ENCODE results near the gene IGBP1.
"Not testable (repeated sequence)": the region's sequence is repeated elsewhere in the genome, so short reads cannot be mapped to it uniquely, and the experiment has no call there.

IGBP1 gene

DNA sequence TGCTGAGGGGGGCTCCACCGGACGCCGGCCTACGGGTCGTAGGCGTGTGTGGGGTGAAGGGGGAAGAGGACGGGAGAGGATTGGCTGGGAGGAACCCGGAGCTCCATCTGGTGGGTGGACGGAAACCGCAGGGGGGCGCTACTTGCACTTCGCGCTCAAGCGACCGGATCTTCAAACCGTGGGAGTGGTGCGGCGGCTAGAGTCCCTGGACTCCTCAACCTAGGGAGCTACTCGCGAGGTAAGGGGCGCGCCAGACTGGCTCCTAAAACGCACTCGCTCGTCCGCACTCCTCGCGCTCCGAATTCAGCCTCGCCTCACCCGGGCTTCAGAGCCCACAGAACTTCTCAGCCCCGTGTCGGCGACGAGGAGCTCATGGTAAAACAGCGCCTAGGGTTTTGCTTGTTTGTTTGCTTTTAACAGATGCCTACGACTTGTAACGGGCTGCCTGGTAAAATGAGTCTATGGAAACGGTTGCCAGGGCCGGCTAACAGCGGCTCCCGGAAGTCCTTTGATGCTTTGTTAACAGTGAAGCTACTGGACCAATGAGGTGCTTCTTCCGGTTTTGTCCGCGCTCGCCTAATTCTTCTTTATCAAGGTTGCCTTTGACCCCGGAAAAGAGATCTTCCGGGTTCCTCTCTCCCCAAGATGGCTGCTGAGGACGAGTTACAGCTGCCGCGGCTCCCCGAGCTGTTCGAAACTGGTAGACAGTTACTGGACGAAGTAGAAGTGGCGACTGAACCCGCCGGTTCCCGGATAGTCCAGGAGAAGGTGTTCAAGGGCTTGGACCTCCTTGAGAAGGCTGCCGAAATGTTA is at the start of gene IGBP1:
IGBP1 (plus strand) TSS at position 145 of the 813 bp plus-strand sequence; CDS start at position 646, 501 bp downstream.
- FAIRE-seq (no peak), DNase-seq (ENCODE audit: low spot score) (peak; percentile 85)

DNA sequence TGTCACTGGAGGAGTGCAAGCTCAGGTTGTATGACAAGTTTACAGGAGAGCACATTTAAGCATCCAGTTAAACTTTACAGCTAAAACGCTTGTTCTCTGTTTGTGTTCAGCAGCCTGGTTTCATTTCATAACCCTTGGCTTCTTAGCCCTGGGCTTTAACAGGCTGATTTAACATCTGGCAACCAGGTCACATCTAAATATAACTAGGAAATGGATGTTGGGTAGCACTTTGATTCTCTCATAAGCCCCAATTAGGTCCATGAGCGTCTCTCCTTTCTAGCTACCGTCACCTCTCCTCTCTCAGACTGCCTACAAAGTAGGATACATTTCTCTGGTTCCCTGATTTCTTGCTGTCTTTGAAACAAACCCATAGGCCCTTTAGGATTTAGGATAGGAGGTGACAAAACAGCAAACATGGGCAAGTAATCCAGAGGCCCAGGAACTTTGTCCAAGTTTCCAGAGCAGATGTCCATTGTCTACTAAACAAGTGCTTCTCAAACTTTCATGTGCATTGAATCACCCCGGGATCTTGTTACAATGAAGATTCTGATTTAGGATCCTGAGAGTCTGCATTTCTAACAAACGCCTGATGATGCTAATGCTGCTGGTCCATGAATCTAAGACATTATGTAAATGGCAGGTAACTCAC is 48.5 kb upstream of the IGBP1 start:
- no peak for DNase-seq (ENCODE audit: low spot score)
- FAIRE-seq = no peak

DNA sequence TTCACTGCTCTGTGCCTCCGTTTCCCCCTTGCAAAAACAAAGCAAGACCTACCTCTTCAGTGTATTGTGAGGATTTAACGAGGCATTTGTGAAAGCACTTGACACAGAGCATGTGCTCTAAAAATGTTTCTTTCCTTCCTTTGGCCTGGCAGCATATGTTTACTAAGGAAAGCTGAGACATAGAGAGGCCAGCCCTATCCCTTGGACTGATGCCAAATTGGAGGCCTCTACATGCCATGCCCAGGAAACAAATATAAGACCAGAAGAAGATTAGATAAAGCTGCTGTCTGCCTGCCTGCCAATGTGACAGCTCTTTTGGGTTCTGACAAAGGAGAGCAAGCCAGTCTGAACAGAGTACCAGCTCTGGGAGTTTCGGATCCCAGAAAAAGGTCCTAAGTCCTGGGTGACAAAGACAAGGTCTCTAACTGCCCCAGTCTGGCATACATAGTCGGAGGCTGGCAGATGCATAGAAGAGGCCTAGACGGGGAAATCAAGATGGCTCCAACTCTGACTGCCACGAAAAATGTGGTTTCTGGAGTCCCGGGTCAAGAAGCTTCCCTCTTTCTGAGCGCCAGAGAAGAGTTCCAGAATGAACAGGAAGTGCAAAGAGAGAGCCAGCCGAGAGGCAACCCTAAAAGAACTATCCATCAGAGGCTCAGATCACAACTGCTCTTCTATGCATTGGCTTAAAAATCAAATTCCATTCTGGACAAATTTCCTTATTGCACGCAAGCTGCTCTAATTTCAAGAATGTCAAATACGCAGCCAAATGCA is 45.2 kb upstream of the IGBP1 start:
- FAIRE-seq (no peak), DNase-seq (ENCODE audit: low spot score) (no peak)

DNA sequence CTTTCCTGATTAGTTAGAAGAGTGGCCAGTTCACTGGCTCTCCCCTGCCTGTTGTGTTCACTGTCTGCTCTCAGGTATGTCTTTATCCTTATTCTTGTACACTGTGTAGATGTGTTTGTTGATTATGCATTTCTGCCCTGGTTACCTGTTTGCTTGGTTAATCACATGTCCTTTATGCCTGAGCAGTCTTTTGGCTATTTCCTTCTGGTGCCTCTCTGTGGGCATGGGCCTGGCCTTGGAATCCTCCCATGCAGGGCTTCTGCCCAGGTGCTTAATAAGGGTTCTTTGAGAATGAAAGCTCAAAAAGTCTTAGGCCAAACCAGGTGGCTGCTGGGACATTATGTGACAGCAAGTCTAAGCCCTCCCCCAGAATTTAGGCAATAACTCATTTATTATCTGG is 44.5 kb upstream of the IGBP1 start:
- FAIRE-seq (no peak), DNase-seq (ENCODE audit: low spot score) (no peak)

DNA sequence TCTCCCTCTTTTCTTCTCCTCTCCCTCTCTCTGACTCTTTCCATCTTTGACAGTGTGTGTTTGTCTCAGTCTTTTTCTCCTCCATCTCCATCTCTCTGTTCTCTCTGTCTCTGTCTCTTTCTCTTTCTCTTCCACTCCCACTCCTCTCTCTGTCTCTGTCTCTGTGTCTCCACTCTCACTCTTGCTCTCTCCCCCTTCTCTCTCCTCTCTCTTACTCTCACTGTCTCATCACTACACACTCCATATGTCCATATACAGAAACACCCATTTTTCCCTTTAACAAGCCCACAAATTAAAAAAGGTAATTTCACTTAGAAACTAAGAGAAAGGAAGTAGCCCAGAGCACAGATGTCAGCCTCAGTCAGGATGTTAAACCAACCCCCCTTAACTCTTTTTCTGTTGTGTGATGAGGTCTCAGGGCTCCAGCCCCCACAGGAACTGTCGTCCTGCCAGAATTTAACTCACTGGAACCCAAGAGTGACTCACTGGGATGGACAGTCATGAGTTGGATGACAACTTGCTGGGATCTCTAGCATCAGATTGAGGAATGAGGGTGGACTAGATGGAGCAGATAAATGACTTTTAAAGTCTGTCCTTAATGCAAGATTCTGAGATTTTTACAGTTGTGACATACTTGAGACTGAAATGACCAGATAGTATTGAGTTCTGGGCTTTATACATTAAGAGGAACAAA is 43.5 kb upstream of the IGBP1 start:
- FAIRE-seq (no peak), DNase-seq (ENCODE audit: low spot score) (no peak)

DNA sequence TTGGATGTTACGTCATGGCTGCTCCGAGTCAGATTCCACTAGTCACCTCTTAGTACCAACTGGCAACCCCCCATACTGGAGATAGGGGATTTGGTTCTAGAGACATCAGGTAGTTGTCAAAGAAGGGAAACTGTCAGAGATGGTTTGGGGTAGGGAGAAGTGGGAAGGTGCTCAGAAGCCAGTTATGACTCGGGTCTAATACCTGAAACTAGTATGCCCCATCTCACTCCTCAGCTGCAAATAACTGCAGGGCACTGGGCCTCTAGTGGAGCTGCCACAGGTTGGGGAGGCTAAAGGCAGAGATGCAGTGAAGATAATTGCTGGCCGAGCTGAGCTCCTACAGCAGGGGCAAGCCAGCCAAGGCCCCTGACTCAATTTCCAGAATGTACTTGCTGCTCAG is 41.0 kb upstream of the IGBP1 start:
- FAIRE-seq = no peak
- DNase-seq (ENCODE audit: low spot score) = no peak

DNA sequence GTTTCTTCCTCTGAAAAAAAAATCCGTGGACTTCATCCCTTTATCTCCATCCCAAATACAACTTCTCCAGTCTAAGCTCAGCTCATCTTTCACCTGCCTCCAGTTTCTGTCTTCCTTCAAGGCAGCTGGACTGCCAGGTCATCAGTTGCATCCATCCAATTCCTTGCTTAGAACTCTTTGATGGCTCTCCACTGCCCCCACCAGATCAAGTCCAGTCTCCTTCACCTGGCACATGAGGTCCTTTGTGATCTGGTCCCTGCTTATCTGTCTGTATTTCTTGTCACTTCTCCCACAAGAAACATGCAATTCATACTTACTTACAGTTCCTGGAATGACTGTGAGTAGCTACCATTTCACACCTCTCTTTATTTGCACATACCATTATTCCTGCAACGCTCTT is 37.2 kb upstream of the IGBP1 start:
- FAIRE-seq (no peak), DNase-seq (ENCODE audit: low spot score) (peak; percentile 30)

DNA sequence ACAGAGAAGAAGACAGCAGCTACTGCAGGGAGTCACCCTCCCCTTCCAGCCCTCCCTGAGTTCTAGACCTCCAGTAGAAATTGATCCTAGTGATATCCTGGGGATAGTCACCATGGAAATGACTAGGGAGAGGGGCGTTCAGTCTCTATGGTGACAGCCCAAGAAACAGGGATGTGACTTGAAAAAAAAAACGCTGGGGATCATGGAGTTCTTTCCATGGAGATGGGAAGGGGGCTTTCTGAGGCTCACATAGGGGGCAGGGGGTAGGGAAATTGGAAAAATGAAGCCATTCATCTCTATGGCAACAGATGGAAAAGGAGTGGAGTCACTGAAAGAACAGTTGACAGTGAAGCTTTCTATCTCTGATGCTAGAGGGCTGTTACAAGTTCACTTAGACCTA is 28.0 kb upstream of the IGBP1 start:
- DNase-seq (ENCODE audit: low spot score) (no peak), FAIRE-seq (no peak)

DNA sequence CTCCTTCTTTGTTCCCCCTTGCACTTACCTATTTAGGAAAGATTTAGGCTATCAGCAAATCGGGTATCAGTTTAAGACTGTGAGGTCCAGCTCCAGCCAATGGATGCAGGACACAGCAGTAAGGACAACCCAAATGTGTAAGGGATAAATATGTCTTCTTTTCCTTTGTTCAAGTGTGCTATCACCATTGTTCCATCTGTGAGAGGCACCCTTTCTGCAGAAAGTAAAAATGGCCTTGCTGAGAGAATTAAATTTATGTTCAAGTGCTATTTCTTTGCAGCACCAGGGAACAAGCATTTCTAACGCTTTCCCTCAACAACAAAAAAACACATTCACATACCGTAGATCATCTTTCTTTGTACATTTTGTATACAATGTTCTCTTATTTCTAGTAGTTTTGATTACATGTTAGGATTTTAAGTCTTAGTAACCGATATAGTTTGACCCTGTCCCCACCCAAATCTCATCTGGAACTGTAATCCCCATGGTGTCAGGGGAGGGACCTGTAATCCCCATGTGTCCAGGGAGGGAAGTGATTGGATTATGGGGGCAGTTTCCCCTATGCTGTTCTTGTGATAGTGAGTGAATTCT is 21.7 kb upstream of the IGBP1 start:
- not testable (repeated sequence) for DNase-seq (ENCODE audit: low spot score); FAIRE-seq

DNA sequence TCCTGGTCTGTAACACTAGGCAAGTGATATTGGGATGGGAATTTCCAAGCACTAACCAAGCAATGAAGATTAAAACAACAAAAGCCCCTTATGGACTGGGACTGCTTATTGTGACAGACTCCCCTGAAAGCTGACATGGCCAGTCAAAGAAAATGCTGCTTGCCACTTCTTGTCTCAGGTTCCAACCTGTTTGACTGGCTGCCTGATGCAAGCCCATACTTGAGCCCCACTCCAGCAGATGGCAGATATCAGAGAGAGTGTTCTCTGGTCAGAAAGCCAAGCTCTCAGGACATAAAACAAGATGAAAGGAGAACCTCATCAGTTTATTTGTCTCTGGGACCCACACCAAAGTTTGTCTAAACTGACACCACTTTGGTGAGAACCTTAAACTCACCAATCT is 15.5 kb upstream of the IGBP1 start:
- no peak for FAIRE-seq
- no peak for DNase-seq (ENCODE audit: low spot score)

DNA sequence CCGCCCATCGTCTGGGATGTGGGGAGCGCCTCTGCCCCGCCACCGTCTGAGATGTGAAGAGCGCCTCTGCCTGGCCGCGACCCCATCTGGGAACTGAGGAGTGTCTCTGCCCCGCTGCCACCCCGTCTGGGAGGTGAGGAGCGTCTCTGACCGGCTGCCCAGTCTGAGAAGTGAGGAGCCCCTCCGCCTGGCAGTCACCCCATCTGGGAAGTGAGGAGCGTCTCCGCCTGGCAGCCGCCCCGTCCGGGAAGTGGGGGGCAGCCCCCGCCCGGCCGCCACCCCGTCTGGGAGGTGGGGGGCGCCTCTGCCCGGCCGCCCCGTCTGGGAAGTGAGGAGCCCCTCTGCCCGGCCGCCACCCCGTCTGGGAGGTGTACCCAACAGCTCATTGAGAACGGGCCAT is 10.2 kb upstream of the IGBP1 start:
- DNase-seq (ENCODE audit: low spot score); FAIRE-seq: not testable (repeated sequence)

DNA sequence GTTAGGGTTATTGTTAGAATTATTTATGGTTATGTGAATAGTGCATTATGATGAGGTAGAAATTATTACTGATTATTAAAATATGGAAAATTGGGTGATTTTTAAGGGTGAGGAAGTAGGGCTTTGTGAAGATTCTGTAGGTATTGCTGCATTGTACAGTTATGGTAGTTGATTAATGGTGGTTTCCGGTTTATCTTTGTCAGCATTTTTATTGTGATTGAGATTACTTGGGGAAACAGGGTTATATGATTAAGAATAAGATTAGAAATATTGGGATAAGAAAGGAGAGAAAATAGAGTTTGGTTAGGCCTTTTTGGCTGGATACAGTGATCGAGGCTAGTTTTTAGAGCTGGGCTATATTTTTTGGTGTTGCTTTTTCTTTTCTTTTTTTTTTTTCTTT is 8.6 kb upstream of the IGBP1 start:
- DNase-seq (ENCODE audit: low spot score) = no peak

DNA sequence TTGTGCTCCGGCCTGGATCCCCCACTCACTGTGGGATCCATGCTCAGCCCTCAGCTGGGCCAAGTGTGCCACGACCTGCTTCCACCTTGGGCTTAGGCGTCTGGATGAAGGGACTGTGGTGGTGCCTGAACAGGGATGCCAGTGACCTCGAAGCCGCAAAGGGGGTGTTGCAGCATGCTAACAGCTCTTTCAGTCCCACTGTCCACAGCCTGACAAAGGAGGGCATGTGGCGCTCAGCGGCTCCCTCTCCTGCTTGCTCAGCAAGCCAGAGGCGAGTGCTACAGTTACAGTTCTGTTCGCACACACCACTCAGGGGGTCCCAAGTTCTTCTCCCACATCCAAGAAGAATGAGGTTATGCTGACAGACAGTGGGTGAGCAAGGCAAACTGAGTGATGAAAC is 5.2 kb upstream of the IGBP1 start:
- FAIRE-seq (no peak), DNase-seq (ENCODE audit: low spot score) (no peak)

More for the DNA sequence above, 8.6 kb upstream of the IGBP1 start:
- FAIRE-seq = no peak

DNA sequence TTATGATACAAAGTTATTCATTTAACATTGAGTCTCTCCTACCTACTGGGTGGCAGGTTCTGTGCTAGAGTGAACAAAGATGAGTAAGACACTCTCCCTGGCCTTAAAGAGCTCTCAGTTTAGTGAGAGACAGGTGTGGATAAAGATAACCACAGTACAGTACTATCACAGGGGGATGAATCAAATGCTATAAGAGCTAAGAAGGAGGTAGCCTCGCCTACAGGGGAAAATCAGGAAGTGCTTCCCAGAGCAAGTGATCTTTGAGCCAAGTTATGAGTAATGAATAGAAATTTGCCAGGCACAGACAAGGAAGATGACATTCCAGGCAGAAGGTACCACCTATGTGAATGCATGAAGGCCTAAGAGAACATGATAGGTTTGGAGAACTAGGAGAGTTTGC is 3.4 kb upstream of the IGBP1 start:
- FAIRE-seq (no peak), DNase-seq (ENCODE audit: low spot score) (peak; percentile 4)

DNA sequence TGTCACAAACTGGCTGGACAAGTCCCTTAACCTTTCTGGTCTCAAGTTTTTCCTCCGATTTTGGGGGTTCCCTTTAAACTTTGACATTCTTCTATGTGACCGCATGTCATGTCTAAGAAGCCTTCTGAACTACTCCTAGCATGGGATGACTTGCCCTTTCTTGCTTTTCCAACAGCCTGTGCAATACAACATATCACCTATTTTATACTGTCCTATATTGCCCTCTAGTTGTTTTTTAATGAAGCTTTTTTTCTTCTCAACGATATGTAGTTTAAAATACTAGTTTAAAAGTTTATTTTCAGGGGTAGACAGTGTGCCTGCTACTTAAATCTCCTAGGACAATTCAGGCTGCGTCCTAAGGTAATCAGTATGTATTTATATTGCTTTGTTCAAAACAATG is 1.0 kb upstream of the IGBP1 start:
- DNase-seq (ENCODE audit: low spot score) (no peak), FAIRE-seq (no peak)

DNA sequence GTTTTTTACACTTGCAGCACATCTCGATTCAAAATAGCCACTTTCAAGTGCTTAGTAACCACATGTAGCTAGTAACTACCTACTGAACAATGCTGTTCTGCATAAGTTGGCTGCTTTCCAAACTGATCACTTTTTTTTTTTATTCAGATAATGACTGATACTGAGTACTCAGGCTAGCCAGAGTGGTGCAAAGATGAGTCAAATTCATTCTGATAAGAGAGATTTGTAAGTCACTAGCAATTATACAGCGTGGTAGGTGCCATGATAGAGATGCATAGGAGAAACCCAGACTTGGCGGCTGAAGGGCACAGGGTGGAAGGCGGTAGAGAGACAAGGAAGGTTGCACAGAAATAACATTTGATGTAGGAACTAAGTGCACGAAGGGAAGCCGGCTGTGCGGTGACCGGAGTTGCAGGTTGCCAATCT is 357 bp upstream of the IGBP1 start:
- FAIRE-seq (no peak), DNase-seq (ENCODE audit: low spot score) (no peak)

DNA sequence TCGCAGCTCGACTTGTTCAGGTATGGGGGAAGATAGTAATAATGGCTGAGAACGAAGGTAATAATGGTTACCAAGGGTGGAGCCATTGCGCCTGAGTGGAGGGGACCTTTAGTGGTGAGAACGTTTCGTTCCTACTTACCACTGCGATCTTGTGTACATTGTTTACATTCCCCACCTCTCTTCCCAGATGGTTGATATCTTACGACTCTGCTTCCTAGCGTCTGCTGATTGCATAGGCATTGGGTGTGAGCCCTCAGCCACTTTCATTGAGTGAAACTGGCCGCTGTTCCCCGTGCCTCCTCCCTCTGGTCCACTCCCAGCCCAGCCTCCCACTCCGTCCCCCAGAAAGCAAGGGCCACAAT is 850 bp downstream of the IGBP1 start:
- FAIRE-seq (no peak), DNase-seq (ENCODE audit: low spot score) (peak; percentile 2)

DNA sequence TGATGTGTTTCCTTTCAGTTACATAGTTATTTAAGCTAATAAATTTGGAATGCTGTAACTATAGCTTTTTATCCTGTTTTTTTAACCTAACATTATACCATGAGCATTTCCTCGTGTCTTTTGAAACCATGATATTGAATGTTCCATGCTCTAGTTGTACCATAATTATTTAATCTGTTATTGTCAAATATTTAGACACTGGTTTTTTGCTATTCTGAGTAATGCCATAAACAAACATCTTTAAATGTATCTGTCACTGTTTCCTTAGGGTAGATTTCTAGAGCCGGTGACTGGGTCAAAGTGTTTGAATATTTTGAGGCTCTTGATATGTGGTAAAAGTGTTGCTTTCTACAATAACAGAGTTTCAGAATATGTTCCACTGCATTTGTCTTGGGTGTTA is 5.4 kb downstream of the IGBP1 start:
- DNase-seq (ENCODE audit: low spot score) (no peak), FAIRE-seq (no peak)

DNA sequence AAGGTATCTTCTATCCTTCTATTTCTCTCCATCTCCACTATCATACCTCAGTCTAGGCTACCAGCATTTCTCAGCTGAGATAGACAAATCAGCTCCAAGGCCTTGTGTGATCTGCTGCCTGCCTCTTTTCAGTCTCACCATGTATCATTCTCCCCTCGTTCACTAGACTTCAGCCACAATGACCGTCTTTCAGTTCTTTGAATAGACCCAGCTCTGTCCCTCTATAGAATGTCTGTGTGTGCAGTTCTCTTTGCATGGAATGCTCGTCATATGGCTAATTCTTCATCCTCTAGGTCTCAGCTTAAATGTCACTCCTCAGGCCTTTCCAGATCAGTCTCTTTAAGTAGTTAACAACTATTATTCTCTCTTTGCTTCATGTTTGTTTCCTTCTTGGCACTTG is 6.5 kb downstream of the IGBP1 start:
- no peak for FAIRE-seq
- DNase-seq (ENCODE audit: low spot score) = no peak

DNA sequence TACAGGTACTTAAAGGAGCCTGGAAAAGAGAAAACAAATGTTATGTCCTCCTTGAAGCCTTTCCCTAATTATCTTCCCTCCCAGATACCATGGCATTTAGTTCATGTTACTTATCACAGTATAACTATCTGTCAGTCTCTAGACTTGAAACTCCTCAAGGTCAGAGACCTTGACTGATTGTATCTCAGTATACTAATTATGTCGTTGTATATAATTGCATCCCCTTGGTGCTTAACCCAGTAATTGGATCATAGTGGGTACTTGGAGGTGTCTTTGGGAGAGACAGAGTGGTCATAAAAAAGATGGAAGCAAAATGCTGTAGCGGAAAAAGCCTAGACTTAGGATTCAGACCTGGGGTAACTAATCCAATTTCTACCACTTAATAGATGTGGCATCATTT is 8.1 kb downstream of the IGBP1 start:
- no peak for FAIRE-seq

More for the DNA sequence above, 8.1 kb downstream of the IGBP1 start:
- no peak for DNase-seq (ENCODE audit: low spot score)
